Inferior parietal cortex (tissue), 1 donor: ENCODE measurements around the gene PGAP3.
A peak's percentile ranks its signal among the peaks of the same experiment; 100 is the strongest.

Experiments
- DNase-seq: peaks from one replicate; pipeline ENCODE4 v3.0.0-alpha.2; 2016; ENCODE audit errors: extremely low spot score

Gene PGAP3

GRCh38 chr17:39697961-39698360 is 10.1 kb upstream of the PGAP3 start:
- DNase-seq = no peak

- DNase-seq = no peak
Observed at GRCh38 chr17:39696731-39697130, 8.9 kb upstream of the PGAP3 start.

GRCh38 chr17:39695089-39695474 is 7.2 kb upstream of the PGAP3 start:
- DNase-seq = no peak

DNA sequence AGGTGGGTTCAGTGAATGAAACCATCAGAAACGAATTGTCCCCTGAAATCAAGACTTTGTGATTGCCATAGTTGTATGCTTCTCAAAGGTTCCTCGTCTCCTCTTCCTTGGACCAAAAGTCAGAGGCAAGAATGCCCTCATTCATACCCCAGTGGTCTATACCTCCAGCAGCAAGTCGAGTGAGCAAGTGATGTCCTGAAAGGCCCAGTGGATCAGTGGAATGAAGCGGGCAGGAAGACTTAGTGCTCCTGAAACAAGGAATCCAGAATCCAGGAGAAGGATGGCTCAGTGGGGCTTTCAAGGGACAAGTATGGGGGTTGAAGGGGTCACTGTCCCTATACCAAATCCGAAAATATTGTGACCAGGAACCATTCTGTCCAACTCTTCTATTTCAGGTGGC is 6.7 kb upstream of the PGAP3 start:
- no peak for DNase-seq

DNA sequence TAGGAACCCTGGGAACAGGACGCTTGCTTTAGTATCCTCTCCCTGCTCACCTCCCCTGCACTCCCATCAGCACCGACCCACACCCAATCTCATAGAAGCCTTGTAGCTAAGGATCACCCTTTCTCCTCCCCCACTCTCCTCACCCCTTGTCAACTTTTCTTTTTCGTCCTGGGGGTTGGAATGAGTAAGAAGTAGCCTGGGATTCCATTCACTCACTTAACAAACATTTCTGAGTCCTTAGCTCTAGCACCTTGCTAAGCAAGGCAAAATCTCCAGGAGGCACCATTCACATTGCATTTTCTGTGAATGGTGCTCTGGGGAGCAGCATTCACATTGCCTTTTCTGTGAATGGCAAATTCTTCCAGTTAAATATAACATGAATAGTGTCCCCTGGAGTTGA is 1.1 kb upstream of the PGAP3 start:
- DNase-seq = no peak

DNA sequence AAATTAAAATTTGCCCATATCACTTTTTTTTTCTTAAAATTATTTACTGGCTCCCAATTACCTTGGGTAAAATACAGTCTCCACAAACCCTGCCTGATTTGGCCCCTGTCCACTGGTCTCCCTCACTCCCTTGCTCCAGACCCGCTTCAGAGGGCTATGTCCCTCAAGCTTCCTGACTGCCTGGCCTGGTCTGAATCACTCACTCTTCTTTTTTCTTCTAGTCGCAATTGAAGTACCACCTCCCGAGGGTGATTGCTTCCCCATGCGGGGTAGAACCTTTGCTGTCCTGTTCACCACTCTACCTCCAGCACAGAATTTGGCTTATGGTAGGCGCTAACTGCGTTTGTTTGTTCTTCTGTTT is 598 bp upstream of the PGAP3 start:
- DNase-seq = no peak

DNA sequence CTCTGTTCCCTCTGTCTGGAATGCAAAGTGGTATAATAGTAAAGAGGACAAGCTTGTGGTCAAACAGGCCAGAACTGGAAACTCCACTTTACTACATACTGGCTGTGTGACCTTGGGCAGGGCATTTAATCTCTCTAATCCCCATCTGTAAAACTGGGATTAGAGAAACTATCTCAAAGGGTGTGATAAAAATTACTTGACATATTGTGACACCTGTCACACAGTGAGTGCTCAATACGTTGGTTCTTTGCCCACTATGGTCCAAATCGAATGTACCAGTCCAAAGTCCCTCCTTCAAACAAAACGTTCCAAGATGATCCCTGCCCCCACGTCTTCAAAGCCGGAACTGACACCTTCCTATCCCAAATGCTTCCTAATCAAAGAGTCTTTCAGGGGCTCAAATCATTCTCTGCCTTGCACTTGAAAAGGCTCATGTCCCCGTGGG is 734 bp downstream of the PGAP3 start:
- no peak for DNase-seq

DNA sequence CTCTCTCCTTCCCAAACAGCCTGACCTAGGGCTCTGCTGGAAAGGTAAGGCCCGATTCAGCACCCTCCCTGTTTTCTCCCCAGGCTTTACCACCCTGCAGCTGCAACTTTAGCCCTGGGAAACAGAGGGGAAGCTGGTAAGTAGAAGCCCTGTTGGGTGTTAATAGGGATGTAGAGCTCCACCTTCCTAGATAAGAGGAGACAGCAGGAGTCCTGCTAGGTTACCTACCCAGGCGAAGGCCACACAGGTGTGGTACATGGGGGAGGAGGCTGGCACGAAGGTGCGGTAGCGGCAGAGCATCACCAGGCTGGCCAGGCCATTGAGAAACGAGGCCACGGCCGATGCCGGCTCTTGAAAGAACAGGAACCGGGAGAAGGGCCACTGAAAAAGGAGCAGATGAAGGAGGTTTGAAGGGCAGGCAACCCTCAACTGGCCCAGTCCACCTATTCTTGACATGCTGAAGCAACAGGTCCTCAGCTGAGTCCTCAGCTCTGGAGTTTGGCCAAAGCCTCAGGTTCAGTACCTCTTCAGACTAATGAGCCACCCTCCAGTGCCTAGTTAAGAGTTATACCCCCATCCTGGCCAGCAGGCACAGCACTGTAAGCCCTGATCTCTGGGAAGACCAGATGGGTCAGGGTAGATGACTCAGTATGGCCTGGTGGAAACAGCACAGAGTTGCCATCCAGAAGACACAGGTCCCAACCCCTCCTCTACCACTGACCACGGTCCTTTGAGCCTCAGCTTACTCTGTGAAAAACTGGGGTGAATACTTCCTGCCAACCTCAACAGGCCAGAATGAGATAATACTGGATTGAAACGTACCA is 3.3 kb downstream of the PGAP3 start:
- no peak for DNase-seq

DNA sequence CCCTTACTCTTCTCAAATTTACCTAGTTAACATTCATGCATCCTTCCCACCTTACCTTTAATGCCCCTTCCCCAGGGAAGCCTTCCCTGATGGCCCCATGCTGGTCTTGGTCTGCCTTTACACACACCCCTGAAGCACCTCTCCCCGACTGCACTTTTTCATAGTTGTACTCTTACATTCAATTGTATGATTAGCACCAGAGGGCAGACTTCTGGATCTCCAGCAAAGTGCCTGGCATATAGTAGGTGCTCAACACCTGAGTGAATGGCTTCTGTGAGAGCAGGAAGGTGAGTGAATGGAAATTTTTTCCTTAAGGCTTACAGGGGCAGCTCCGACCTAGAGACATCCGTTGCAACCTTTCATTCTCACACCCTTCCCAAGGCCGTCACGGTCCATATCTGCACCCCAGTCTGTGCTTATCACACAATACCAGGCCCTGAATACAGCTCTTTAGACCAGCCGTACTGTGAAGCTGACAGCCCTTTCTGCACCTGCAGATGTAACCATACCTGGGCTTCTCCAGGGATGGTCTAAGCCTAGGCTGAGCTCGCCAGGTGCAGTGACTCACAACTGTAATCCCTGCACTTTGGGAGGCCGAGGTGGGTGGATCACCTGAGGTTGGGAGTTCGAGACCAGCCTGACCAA is 4.4 kb downstream of the PGAP3 start:
- no peak for DNase-seq

DNA sequence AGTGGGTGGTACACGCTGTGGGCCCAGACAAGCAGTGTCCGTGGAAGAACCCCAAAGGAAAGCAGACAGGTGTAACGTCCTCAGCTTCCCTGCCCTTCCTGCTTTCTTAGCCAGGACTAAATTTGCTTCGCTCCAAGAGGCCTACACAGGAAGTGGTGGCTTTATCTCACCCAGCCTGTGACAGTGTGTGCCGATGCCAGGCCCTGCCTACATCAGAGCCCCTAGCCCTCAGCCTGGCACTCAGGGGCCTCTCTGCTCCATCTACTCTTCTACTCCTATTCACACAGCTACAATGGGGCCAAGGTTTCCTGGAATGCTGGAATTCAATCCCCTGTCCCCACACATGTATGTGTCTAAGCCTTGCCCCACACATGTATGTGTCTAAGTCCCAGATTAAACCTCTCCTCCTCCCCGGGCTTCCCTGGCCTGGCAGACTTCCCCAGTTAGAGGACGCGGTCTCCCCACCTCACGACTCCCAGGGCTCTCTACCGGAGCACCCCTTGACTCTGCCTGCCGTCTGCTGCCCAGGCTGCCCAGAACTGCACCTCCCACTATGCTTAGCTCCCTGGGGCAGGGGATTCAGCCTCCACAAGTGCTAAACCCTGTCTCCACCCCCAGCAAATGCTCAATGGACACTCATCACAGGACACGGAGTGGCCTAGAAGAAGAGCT is 8.2 kb downstream of the PGAP3 start:
- DNase-seq = no peak

DNA sequence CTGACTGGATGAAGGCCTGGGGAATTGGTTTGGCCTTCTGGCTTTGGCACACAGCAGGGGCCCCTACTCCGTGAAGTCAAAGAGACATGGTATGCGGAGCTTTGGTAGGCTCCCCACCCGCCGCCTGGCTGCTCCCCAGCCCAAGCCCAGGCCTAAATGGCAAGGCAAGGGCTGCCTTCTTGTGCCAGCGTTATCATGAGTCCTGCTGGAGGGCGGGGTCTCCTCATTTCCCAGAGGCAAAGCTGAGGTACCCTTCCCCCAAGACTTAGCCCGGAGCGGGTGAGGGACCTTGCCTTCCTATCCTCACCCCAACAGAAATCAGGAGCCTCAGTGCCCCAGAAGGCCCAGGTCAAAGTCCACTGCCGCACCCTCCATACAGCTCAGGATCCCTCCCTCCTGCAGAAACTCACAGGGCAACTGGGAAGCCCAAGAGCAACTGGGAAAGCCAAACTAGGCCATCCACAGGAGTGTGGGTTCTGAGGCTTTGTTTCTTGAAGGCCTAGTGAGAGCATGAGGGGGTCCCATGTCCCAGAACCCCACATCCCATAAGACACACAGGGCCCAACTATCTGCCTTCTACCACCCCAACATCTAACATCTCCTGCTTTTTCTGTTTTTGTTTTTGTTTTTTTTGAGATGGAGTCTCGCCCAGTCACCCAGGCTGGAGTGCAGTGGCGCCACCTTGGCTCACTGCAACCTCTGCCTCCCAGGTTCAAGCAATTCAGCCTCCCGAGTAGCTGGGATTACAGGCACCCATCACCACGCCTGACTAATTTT is 9.3 kb downstream of the PGAP3 start:
- no peak for DNase-seq

DNA sequence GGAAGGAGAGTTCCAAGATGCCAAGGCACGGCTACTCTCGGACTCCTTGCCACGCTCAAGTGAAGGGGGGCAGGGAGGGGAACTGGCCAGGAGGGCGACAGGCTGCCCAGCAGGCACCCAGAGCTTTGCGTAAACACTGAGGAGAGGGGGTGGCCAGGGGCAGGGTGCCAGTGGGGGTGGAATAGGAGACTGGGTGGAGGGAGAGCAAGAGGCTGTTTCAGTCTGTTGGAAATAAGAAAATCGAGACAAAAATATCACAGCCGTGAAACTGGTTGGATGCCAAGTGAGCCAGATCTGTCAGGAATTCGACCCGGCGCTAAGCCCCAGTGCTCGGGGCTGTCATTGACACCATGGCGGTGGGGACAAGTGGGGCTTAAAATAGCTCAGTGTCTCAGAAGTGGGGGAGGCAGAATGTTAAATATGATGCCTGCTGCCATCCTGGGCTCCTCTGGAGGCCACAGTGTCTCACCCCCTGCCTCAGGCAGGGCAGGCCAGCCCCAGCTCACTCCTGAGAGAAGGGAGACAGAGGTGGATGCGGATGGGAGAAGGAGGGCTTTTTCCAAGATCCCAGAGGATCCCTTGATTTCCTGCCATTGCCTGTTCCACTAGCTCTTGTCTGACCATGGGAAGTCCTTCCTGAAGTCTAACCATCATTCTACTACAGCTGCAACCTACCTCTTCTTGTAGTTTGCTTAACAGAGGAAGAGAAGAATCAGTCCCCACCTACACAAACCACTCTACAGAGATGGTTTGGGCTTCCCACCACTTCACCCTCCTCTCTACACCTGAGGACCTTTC is 10.1 kb downstream of the PGAP3 start:
- DNase-seq = no peak

GRCh38 chr17:39677072-39677471 is 10.8 kb downstream of the PGAP3 start:
- DNase-seq = no peak

- DNase-seq = peak; percentile 60
Observed at GRCh38 chr17:39676198-39676819, 11.5 kb downstream of the PGAP3 start.

- DNase-seq = no peak
Observed at GRCh38 chr17:39675390-39676082, 12.3 kb downstream of the PGAP3 start.

- no peak for DNase-seq
Observed at GRCh38 chr17:39674702-39675389, 13.0 kb downstream of the PGAP3 start.

DNA sequence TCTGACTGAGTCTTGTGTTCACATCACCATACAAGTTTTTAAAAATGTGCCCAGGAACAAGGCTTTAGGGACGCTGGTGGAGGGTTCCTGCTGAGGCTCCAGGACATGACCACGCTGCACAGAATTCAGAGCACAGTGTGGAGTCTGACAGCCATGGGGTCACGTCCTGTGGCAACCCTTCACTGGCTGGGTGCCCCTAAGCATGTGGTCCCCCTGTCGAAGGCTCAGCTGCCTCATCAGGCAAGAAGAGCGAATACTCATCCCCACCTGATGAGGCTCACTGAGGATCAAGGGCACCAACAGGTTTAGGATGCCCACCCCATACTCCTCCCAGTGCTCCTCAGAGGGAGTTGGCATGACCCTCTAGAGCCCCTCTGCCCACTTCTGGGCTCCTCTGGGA is 13.7 kb downstream of the PGAP3 start:
- no peak for DNase-seq

DNA sequence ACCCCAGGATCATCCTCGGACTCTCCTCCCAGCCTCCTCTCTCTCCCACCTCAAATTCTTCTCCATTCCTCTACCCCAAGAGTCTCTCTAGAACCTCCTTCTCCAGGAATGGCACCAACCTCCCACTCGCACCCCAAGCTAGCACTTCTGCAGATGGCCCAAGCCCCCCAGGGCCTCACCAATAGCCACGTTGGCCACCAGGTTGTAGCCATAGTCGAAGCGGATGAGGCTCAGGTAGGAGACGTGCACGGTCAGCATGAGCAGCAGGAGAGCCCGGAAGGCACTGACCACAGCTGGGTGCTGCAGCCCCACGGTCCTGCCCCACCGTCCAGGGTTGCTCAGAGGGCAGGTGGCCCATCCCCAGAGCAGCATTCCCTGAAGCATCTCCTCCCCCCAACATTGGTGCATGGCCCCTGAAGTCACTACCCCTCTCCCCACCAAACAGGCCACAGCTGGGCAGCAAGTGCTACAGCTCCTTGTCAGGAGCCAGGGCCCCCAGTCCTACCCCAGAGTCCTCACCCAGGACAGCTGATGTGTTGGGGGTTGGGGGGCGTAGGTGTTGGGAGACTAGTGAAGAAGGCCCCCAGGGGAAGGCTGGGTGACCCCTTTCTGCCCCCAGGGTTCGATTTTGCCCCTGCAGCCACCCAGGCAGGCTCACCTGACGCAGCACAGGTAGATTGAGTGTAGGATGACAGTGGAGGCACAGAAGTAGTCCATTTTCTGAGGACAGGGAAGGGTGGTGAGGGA is 14.3 kb downstream of the PGAP3 start:
- no peak for DNase-seq
